Stimulated activated CD8-positive, alpha-beta memory T cell treated with anti-CD3 and anti-CD28 coated beads, Interleukin-7, amount 100 ng/mL, for 48 hours (primary cell): ENCODE measurements around the gene TRIM38.
"Not testable (repeated sequence)": the region's sequence is repeated elsewhere in the genome, so short reads cannot be mapped to it uniquely, and the experiment has no call there.

Experiments
- DNase-seq, 2 donors: peaks; one replicate each; pipeline ENCODE4 v3.0.0-alpha.2; 2020; ENCODE audit warnings: low read depth in 1 of 2; ENCODE audit errors: extremely low read depth in 1 of 2

Gene TRIM38

GRCh38 chr6:25962149-25963127 is at the start of gene TRIM38:
TSS of gene TRIM38 (plus strand) at chr6:25962802. CDS start at chr6:25966523, 3,721 bp downstream.
- peak in 1 of 2 donors; percentile 73 for DNase-seq

GRCh38 chr6:25913741-25914140 is 48.9 kb upstream of the TRIM38 start:
- DNase-seq: no peak

GRCh38 chr6:25916330-25916729 is 46.3 kb upstream of the TRIM38 start:
- DNase-seq: no peak

GRCh38 chr6:25916789-25917490 is 45.7 kb upstream of the TRIM38 start:
- DNase-seq: no peak

GRCh38 chr6:25918083-25918683 is 44.4 kb upstream of the TRIM38 start:
- DNase-seq: peak in 1 of 2 donors; percentile 33

- no peak for DNase-seq
Measured at GRCh38 chr6:25919657-25920056, 42.9 kb upstream of the TRIM38 start.

GRCh38 chr6:25921525-25922203 is 40.9 kb upstream of the TRIM38 start:
- DNase-seq: no peak

GRCh38 chr6:25922301-25922700 is 40.3 kb upstream of the TRIM38 start:
- DNase-seq: no peak

GRCh38 chr6:25925876-25926275 is 36.7 kb upstream of the TRIM38 start:
- DNase-seq: no peak

GRCh38 chr6:25927178-25927577 is 35.4 kb upstream of the TRIM38 start:
- no peak for DNase-seq

- DNase-seq: no peak
Measured at GRCh38 chr6:25927756-25928216, 34.8 kb upstream of the TRIM38 start.

GRCh38 chr6:25928562-25929324 is 33.9 kb upstream of the TRIM38 start:
- no peak for DNase-seq

GRCh38 chr6:25929785-25930184 is 32.8 kb upstream of the TRIM38 start:
- not testable (repeated sequence) for DNase-seq

GRCh38 chr6:25930532-25931410 is 31.8 kb upstream of the TRIM38 start, which contains the start of gene SLC17A2:
TSS of gene SLC17A2 (minus strand) at chr6:25930691. CDS start at chr6:25925796, 4,895 bp downstream.
- DNase-seq: no peak

- DNase-seq: no peak
Measured at GRCh38 chr6:25931411-25931709, 31.2 kb upstream of the TRIM38 start.

GRCh38 chr6:25934156-25934555 is 28.4 kb upstream of the TRIM38 start:
- DNase-seq: no peak

- DNase-seq: no peak
Measured at GRCh38 chr6:25934735-25935313, 27.8 kb upstream of the TRIM38 start.

GRCh38 chr6:25935953-25936352 is 26.6 kb upstream of the TRIM38 start:
- no peak for DNase-seq

GRCh38 chr6:25939593-25939992 is 23.0 kb upstream of the TRIM38 start:
- DNase-seq: no peak
